GM10266 (cell line): Measurements from ENCODE around the gene FGF22.

Experiments
- DNase-seq: peaks from one replicate; pipeline ENCODE4 v3.0.0; 2012; ENCODE audit errors: extremely low spot score
- TF ChIP-seq, protein P1 (sequence below): IDR thresholded peaks from 2 replicates; pipeline ENCODE4 v1.5.1; 2012; ENCODE audit warnings: mild to moderate bottlenecking, low read depth; ENCODE audit not compliant: control insufficient read depth, insufficient read depth; ENCODE audit errors: missing control alignments

The FGF22 gene

DNA sequence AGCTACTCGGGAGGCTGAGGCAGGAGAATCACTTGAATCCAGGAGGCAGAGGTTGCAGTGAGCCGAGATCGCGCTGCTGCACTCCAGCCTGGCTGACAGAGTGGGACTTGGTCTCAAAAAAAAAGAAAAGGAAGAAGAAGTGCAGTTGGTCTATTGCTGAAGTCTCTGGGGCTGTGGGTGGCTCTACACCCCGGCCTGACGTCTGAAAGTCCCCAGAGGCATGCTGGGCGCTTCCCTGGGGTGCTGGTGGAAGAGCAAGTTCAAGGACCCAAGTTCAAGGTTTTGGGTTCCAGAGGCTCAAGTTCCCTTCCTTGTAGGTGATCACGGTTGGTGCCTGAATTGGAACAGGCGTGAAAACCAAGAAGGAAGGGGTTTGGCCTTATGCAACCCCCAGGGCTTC is 46.2 kb upstream of the FGF22 start:
- DNase-seq = no peak
- TF ChIP-seq, protein P1, sequence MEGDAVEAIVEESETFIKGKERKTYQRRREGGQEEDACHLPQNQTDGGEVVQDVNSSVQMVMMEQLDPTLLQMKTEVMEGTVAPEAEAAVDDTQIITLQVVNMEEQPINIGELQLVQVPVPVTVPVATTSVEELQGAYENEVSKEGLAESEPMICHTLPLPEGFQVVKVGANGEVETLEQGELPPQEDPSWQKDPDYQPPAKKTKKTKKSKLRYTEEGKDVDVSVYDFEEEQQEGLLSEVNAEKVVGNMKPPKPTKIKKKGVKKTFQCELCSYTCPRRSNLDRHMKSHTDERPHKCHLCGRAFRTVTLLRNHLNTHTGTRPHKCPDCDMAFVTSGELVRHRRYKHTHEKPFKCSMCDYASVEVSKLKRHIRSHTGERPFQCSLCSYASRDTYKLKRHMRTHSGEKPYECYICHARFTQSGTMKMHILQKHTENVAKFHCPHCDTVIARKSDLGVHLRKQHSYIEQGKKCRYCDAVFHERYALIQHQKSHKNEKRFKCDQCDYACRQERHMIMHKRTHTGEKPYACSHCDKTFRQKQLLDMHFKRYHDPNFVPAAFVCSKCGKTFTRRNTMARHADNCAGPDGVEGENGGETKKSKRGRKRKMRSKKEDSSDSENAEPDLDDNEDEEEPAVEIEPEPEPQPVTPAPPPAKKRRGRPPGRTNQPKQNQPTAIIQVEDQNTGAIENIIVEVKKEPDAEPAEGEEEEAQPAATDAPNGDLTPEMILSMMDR = no peak

DNA sequence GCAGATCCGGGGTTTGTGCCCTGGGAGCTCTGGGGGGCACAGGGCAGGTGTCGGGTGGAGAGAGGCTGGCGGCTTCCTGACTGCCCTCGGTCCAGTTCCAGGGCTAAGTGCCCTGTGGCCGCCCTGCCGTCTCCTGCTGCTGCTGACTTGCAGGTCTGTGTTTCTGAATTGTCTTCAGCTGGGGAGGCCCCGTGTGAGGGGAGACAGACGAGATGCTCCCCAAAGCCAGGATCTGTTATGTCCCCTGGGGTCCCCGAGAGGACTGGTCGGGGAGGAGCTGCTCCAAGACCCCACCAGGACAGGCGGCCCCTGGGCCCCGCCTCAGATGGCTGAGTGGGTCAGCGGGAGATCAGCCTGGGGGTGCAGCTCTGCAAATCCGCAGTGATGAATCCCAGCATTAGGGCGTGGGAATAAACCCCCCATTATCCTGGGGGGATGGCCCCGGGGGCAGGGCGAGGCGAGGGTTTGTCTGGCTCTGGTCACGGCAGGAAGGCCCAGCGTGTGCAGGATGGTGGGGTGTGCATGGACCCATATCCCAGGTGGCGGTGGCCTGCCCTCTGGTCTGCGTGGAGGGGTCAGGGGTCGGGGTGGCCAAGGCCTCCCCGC is 45.3 kb upstream of the FGF22 start:
- DNase-seq = no peak
- TF ChIP-seq, protein P1 = no peak

DNA sequence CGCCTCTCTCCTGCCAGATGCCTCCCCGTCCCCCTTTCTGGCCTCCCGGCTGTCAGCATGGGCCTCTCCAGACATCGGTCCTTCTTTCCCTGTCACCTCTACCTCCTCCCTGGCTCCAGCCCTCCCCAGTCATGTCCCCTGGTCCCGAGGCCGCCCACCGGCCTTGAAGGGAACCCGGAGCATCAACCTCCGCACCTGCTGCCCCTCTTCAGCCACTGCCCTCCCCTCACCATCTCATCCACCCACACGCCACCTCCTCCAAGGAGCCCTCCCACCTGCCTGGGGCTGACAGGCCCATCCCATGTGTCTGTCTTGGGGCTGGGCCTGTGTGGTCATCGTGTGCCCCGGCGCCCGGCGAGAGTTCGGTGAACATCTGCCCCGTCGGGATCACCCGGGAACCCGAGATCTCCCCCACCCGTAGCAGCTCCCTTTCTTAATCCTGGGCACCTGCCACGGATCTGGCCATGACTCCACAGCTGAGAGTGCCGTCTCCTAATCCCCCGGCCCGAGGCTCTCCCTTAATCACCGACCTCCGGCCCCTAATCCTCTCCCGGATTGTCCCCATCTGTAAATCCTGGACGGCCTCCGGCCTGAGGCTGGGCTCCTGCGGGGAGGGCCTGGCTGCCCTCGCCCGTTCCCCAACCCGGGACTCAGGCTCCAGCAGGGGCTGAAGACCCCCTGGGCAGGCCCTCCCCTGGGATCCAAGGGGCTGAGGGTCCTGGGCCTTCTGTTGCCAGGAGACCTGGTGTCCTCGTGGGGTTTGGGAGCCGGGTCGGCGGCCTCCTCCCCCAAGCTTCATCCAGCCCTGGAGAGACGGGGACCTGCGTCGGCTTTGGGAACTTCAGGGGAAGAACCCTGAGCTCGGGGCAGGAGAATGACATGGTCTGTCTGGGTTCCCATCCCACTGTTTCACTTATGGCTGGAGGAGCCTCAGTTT is 44.1 kb upstream of the FGF22 start:
- TF ChIP-seq, protein P1 = no peak
- DNase-seq = no peak

DNA sequence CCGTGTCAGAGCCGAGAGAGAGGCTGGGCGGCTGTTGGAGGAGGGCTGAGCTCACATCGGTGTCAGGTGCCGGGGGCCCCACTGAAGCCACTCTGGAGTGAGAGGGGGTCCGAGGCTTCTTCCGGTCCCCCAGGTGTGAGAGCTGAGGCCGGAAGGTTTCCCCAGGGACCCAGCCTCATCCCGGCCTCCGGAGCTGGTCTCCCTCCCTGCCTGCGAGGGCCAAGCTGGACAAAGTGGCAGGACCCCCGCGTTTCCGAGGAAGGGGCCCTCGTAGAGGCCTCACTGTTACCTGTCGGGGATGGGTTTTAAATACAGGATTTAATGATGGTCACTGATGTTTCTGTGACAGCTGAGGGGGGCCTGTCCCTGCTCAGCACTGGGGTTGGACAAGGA is 43.4 kb upstream of the FGF22 start:
- TF ChIP-seq, protein P1 = no peak

DNA sequence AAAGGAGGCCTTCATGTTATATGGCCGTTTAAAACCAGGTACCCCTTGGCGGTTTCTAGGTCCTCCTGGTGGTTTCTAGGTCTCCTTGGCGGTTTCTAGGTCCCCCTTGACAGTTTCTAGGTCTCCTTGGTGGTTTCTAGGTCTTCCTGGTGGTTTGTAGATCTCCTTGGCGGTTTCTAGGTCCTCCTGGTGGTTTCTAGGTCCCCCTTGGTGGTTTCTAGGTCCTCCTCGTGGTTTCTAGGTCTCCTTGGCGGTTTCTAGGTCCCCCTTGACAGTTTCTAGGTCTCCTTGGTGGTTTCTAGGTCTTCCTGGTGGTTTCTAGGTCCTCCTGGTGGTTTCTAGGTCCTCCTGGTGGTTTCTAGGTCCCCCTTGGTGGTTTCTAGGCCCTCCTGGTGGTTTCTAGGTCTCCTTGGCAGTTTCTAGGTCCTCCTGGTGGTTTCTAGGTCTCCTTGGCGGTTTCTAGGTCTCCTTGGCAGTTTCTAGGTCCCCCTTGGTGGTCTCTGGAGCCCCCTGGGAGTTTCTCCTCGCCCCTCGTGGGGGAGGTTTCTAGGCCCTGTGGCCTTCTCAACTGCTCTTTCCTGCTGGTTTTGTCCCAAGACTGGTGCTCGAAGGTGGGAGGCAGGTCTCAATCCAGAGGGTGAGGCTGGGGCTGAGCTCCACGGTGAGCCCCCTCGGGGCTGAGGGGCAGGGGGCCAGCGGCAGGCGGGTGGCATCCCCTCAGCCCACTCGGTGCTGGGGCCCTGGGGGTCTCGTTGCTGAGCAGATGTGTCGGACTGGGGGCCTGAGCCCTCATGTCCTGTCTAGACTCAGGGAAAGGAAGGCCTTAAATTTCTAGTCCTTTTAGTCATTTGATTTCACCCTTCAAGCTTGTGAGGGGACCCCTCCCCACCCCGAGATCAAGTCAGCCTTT is 42.0 kb upstream of the FGF22 start:
- DNase-seq = no peak
- TF ChIP-seq, protein P1 = no peak

More for the DNA sequence above, 43.4 kb upstream of the FGF22 start:
- no peak for DNase-seq

DNA sequence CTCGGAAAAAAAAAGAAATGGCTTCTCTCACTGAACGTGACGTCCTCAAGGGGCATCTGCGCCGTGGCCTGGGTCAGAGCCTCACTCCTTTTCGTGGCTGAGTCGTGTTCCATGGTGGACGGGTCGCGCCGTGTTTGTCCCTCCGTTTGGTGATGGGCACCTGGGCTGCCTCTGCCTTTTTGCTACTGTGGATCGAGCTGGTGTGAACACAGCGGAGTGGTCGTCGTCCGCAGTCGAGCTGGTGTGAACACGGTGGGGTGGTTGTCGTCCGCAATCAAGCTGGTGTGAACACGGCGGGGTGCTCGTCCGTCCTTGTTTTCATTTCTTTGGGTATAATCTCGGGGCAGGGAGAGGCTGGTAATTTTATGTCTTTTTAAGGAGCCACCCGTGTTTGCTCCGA is 38.4 kb upstream of the FGF22 start:
- TF ChIP-seq, protein P1 = no peak

DNA sequence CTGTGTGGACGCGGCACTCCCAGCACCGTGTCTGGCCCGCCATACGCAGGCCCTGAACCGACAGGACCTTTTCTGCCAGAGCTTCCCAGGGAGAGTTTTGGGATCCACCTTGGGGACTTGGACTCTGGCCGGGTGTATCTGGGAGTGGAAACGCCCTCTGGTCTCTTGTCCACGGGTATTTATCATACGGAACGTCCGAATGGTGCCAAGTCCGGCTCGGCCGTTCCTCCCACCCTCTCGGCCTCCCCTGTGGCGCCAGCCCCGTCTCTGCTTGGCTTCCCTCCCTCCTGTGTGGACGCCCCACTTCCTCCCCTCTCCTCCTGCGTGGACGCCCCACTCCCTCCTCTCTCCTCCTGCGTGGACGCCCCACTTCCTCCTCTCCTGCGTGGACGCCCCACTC is 37.9 kb upstream of the FGF22 start:
- TF ChIP-seq, protein P1 = no peak
- no peak for DNase-seq

More for the DNA sequence above, 38.4 kb upstream of the FGF22 start:
- no peak for DNase-seq
